OCI-LY7 (cell line): ENCODE results near the gene RELN. TPM values are rescaled to one million over a fixed set of nuclear protein-coding genes. Genes with fewer than 3 reads are reported as not detected.

Experiments
- BruUV-seq: library from RNA; stranded (reverse); fragments of 400-500 nt; replicated peaks from 2 replicates; lab custom pipeline; 2021; lab: Mats Ljungman, UMichigan
- CTCF ChIA-PET: fragments of 300-600 bp; sonication (Branson Sonifier 250); formaldehyde crosslinking; loops from one replicate; lab custom pipeline; 2022; ENCODE audit warnings: antibody characterized with exemption; ENCODE audit not compliant: unreplicated experiment; lab: Charles Lee
- POLR2A ChIA-PET: fragments of 300-600 bp; sonication (Branson Sonifier 250); formaldehyde crosslinking; loops from one replicate; lab custom pipeline; 2022; ENCODE audit warnings: antibody characterized with exemption; lab: Charles Lee
- DNase-seq: peaks from one replicate; pipeline ENCODE4 v3.0.0-alpha.2; 2015; ENCODE audit warnings: low spot score
- H2AFZ ChIP-seq: fragments of 200-600 bp; sonication (generic), shearing (Covaris generic); 2 replicates; pipeline ENCODE4 v1.6.1; 2014; ENCODE audit warnings: mild to moderate bottlenecking, antibody characterized with exemption, low read length, moderate library complexity
- H3K27ac ChIP-seq: fragments of 200-600 bp; sonication (generic); 2 replicates; pipeline ENCODE4 v1.5.1; 2014; ENCODE audit warnings: mixed run types, low read depth, mild to moderate bottlenecking, moderate library complexity, low read length, inconsistent platforms; ENCODE audit not compliant: poor library complexity, severe bottlenecking
- H3K36me3 ChIP-seq: fragments of 200-600 bp; sonication (generic); 2 replicates; pipeline ENCODE4 v1.6.1; 2014; ENCODE audit warnings: mild to moderate bottlenecking, antibody characterized with exemption, low read length, moderate library complexity, mixed read lengths; ENCODE audit not compliant: insufficient read depth
- H3K4me1 ChIP-seq: fragments of 200-600 bp; sonication (generic); 2 replicates; pipeline ENCODE4 v1.5.1; 2014; ENCODE audit warnings: mild to moderate bottlenecking, low read length; ENCODE audit not compliant: insufficient read depth, poor library complexity, severe bottlenecking
- H3K4me2 ChIP-seq: fragments of 200-600 bp; sonication (generic); 2 replicates; pipeline ENCODE4 v1.6.1; 2014; ENCODE audit warnings: mild to moderate bottlenecking, low read length
- H3K4me3 ChIP-seq: fragments of 200-600 bp; sonication (generic); 2 replicates; pipeline ENCODE4 v1.5.1; 2014; ENCODE audit warnings: mild to moderate bottlenecking, low read depth, low read length; ENCODE audit not compliant: poor library complexity, severe bottlenecking
- H3K79me2 ChIP-seq: fragments of 200-600 bp; sonication (generic); 2 replicates; pipeline ENCODE4 v1.6.1; 2016; ENCODE audit warnings: low read depth, mild to moderate bottlenecking, low read length, moderate library complexity, mixed read lengths; ENCODE audit not compliant: insufficient read depth
- H3K9me2 ChIP-seq: fragments of 200-600 bp; sonication (generic); 2 replicates; pipeline ENCODE4 v1.6.1; 2016; ENCODE audit warnings: mild to moderate bottlenecking, low read length, mixed read lengths; ENCODE audit not compliant: insufficient read depth
- H3K9me3 ChIP-seq: fragments of 200-600 bp; sonication (generic); 2 replicates; pipeline ENCODE4 v1.6.1; 2014; ENCODE audit warnings: mild to moderate bottlenecking, mixed run types, low read length, mixed read lengths
- H4K20me1 ChIP-seq: fragments of 200-600 bp; sonication (generic); 2 replicates; pipeline ENCODE4 v1.6.1; 2014; ENCODE audit warnings: mild to moderate bottlenecking, antibody characterized with exemption, low read length, moderate library complexity, mixed read lengths; ENCODE audit not compliant: insufficient read depth
- EZH2phosphoT487 ChIP-seq: fragments of 200-600 bp; sonication (generic); IDR thresholded peaks from 2 replicates; pipeline ENCODE4 v1.6.1; 2018; ENCODE audit warnings: low read depth, borderline replicate concordance, mild to moderate bottlenecking, mixed run types, antibody characterized with exemption, low read length, moderate library complexity, mixed read lengths
- intact Hi-C: fragments of 100-400 bp; cut with micrococcal nuclease; formaldehyde crosslinking; loops from one replicate; pipeline ENCODE4 v1.10.0; 2022; ENCODE audit not compliant: unreplicated experiment
- total RNA-seq, 2 experiments: library from RNA; depleted of rRNA in 1 of 2; stranded (reverse); fragments of >200 nt in 1 of 2; shearing (Covaris generic) in 1 of 2; gene quantifications; 2 replicates each; pipeline ENCODE4 v1.2.3, GENCODE V29; 2014 to 2022
- TF ChIP-seq, protein P1 (sequence below): fragments of 200-600 bp; sonication (generic); conservative IDR thresholded peaks from 2 replicates; pipeline ENCODE4 v1.5.1; 2014; ENCODE audit warnings: mild to moderate bottlenecking, antibody characterized with exemption, low read length, moderate library complexity, mixed read lengths

The RELN gene
- total RNA-seq, 2 experiments from 2014 or later, result not detected

DNA sequence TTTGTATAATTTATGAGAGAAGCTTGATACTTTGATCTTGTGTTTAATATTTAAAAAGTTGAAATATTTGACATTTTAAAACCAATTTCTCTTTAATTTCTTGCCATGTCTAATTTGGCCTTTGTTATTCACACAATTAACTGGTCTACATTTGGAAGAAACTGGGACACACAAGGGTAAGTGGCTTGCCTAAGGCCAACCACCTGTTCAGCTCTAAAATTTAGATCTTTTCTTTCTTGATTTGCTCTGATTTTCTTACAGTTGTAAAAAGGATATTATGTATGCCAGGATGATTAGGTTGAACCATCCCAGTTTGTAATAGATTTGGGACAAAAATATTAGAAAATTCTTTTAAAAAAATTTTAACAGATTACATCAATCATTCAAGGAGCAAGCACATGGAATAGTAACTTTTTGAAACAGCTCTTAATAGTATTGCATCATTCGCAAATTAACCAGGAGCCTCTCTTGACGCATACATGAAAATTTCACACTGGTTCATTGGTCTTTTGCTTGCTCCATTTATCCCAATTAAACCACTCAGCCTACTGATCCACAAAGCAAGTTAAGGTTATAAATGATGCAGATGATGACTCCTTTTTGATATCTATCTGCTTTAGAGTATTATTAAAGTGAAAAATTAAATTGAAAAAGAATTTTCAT is 321.0 kb downstream of the RELN start:
- Histone ChIP-seq H2AFZ (no peak overlapping the region), H3K36me3 (no peaks in the 10 kb centered on the region), H3K9me3 (no peaks in the 10 kb centered on the region), H3K79me2 (no peaks in the 10 kb centered on the region), H3K4me2 (no peak overlapping the region), H3K4me1 (no peaks in the 10 kb centered on the region), H4K20me1 (no peaks in the 10 kb centered on the region), H3K4me3 (no peak overlapping the region), H3K27ac (no peak overlapping the region), H3K9me2 (no peaks in the 10 kb centered on the region)
- no peak for TF ChIP-seq EZH2phosphoT487
- TF ChIP-seq, protein P1, sequence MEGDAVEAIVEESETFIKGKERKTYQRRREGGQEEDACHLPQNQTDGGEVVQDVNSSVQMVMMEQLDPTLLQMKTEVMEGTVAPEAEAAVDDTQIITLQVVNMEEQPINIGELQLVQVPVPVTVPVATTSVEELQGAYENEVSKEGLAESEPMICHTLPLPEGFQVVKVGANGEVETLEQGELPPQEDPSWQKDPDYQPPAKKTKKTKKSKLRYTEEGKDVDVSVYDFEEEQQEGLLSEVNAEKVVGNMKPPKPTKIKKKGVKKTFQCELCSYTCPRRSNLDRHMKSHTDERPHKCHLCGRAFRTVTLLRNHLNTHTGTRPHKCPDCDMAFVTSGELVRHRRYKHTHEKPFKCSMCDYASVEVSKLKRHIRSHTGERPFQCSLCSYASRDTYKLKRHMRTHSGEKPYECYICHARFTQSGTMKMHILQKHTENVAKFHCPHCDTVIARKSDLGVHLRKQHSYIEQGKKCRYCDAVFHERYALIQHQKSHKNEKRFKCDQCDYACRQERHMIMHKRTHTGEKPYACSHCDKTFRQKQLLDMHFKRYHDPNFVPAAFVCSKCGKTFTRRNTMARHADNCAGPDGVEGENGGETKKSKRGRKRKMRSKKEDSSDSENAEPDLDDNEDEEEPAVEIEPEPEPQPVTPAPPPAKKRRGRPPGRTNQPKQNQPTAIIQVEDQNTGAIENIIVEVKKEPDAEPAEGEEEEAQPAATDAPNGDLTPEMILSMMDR, result no peak
- POLR2A ChIA-PET, result no interaction called here
- no TSS peak for BruUV-seq
- CTCF ChIA-PET, result no interaction called here
- DNase-seq, result no peak
- intact Hi-C loops, result no loop called here

DNA sequence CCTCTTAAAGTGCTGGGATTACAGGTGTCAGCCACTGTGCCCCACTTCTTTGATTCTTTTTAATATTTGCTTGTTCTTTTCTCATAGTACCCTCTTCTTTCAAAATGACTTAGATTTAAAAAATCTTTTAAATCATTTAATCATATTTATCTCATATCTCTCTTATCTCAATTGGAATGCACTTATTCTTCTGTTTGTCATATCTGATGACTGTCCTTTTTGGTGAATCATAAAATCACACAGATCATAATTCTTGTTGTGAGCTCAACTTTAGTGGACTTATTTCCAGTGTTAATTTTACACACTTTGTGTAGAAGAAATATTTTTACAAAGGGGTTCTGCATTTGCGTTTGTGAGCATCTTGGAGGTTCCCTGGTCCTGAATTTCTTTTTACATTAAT is 323.1 kb downstream of the RELN start:
- Histone ChIP-seq H3K4me3 (no peak overlapping the region), H2AFZ (no peak overlapping the region), H3K27ac (no peak overlapping the region), H3K36me3 (no peaks in the 10 kb centered on the region), H4K20me1 (no peaks in the 10 kb centered on the region), H3K4me2 (no peak overlapping the region), H3K79me2 (no peaks in the 10 kb centered on the region), H3K4me1 (no peaks in the 10 kb centered on the region), H3K9me2 (no peaks in the 10 kb centered on the region), H3K9me3 (no peaks in the 10 kb centered on the region)
- ChIA-PET POLR2A (interaction anchor here (0.7 to 0.9 kb wide), 2 partner anchors 43 to 485 kb away, joined by 3 to 4 read pairs; no protein-coding TSS in a partner anchor), CTCF (no interaction called here)
- no TSS peak for BruUV-seq
- intact Hi-C loops, result no loop called here
- no peak for DNase-seq
- TF ChIP-seq, protein P1, result no peak
- no peak for TF ChIP-seq EZH2phosphoT487

DNA sequence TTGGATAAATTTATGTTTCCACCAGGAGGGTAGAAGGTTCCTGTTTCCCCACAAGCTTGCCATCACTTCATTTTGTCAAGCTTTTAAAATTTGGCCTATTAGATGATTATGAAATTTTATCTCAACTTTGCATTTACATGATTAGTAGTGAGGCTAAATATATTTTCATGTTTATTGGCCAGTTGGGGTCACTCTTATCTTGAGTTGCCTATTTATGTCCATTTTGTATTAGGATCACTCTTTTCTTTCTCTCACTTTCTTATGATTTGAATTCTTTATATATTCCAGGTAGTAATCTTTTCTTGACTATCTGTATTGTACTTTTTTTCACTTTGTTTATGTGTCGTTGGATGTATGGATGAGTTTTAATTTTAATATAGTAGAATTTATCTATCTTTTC is 324.9 kb downstream of the RELN start:
- Histone ChIP-seq H3K79me2 (no peaks in the 10 kb centered on the region), H3K4me2 (no peak overlapping the region), H4K20me1 (no peaks in the 10 kb centered on the region), H2AFZ (no peak overlapping the region), H3K4me1 (no peaks in the 10 kb centered on the region), H3K9me3 (no peaks in the 10 kb centered on the region), H3K27ac (no peak overlapping the region), H3K9me2 (no peaks in the 10 kb centered on the region), H3K36me3 (no peaks in the 10 kb centered on the region), H3K4me3 (no peak overlapping the region)
- BruUV-seq, result no TSS peak
- TF ChIP-seq, protein P1, result no peak
- no peak for TF ChIP-seq EZH2phosphoT487
- ChIA-PET POLR2A (interaction anchor here (1.2 kb wide), 1 partner anchor 18 kb away, joined by 3 read pairs; no protein-coding TSS in a partner anchor), CTCF (no interaction called here)
- intact Hi-C loops, result no loop called here
- DNase-seq, result no peak
